MCF 10A (cell line): ENCODE results near the gene ZNF200. TPM values are rescaled to one million over a fixed set of nuclear protein-coding genes. Genes with fewer than 3 reads are reported as not detected.
A peak's percentile ranks its signal among the peaks of the same experiment; 100 is the strongest.

ENCODE experiments used
- BruUV-seq: library from RNA; stranded (reverse); fragments of 400-500 nt; replicated peaks from 2 replicates; lab custom pipeline; 2021; lab: Mats Ljungman, UMichigan
- CTCF ChIA-PET: fragments of 300-600 bp; sonication (Branson Sonifier 250); formaldehyde crosslinking; extraction: SDS; loops from one replicate; lab custom pipeline; 2021; ENCODE audit warnings: antibody characterized with exemption, inconsistent platforms; lab: Yijun Ruan, JAX
- POLR2A ChIA-PET: fragments of 300-600, 350-650 bp; sonication (Branson Sonifier 250); formaldehyde crosslinking; extraction: SDS; loops from one replicate; lab custom pipeline; 2020; ENCODE audit warnings: antibody characterized with exemption, inconsistent platforms; lab: Yijun Ruan, JAX
- DNase-seq: peaks from one replicate; pipeline ENCODE4 v3.0.0-alpha.2; 2018; ENCODE audit not compliant: unreplicated experiment
- H3K27ac Mint-ChIP-seq: one replicate; pipeline ENCODE4 v1.8.0; 2022; ENCODE audit warnings: mild to moderate bottlenecking, low read depth, mixed read lengths; ENCODE audit not compliant: unreplicated experiment
- H3K27me3 Mint-ChIP-seq: one replicate; pipeline ENCODE4 v1.8.0; 2022; ENCODE audit warnings: mixed read lengths; ENCODE audit not compliant: insufficient read depth, unreplicated experiment
- H3K36me3 Mint-ChIP-seq: one replicate; pipeline ENCODE4 v1.8.0; 2022; ENCODE audit warnings: mild to moderate bottlenecking, moderate library complexity, mixed read lengths; ENCODE audit not compliant: insufficient read depth, unreplicated experiment
- H3K4me1 Mint-ChIP-seq: one replicate; pipeline ENCODE4 v1.8.0; 2022; ENCODE audit warnings: mixed read lengths; ENCODE audit not compliant: insufficient read depth, unreplicated experiment
- H3K4me3 Mint-ChIP-seq: one replicate; pipeline ENCODE4 v1.8.0; 2022; ENCODE audit warnings: mild to moderate bottlenecking, moderate library complexity, mixed read lengths; ENCODE audit not compliant: unreplicated experiment
- H3K9me3 Mint-ChIP-seq: one replicate; pipeline ENCODE4 v1.8.0; 2022; ENCODE audit warnings: mixed read lengths; ENCODE audit not compliant: unreplicated experiment
- intact Hi-C: fragments of 100-400 bp; cut with micrococcal nuclease; formaldehyde crosslinking; loops from 2 replicates; pipeline ENCODE4 v1.14.1; 2022
- total RNA-seq: library from RNA; stranded (reverse); gene quantifications from 2 replicates; pipeline ENCODE4 v1.2.3, GENCODE V29; 2022
- TF ChIP-seq, protein P1 (sequence below): fragments of 200-600 bp; IDR thresholded peaks from one replicate; pipeline ENCODE4 v1.8.0; 2022; ENCODE audit warnings: antibody characterized with exemption, mild to moderate bottlenecking; ENCODE audit not compliant: unreplicated experiment

Gene ZNF200
- total RNA-seq, 1 experiment from 2014 or later: 6.6 TPM

GRCh38 chr16:3259836-3260235, 24.9 kb upstream of the ZNF200 start:
- BruUV-seq: no TSS peak
- peaks cover 24% of the 10 kb centered on the region for H3K36me3 Mint-ChIP-seq
- H3K27me3 Mint-ChIP-seq: no peaks in the 10 kb centered on the region
- ChIA-PET POLR2A (interaction anchor here (0.7 to 0.9 kb wide), 2 partner anchors 11 to 19 kb away, joined by 3 read pairs; no protein-coding TSS in a partner anchor), CTCF (interaction anchor here (0.9 kb wide), 1 partner anchor 10 kb away, joined by 3 read pairs; no protein-coding TSS in a partner anchor)
- TF ChIP-seq, protein P1, sequence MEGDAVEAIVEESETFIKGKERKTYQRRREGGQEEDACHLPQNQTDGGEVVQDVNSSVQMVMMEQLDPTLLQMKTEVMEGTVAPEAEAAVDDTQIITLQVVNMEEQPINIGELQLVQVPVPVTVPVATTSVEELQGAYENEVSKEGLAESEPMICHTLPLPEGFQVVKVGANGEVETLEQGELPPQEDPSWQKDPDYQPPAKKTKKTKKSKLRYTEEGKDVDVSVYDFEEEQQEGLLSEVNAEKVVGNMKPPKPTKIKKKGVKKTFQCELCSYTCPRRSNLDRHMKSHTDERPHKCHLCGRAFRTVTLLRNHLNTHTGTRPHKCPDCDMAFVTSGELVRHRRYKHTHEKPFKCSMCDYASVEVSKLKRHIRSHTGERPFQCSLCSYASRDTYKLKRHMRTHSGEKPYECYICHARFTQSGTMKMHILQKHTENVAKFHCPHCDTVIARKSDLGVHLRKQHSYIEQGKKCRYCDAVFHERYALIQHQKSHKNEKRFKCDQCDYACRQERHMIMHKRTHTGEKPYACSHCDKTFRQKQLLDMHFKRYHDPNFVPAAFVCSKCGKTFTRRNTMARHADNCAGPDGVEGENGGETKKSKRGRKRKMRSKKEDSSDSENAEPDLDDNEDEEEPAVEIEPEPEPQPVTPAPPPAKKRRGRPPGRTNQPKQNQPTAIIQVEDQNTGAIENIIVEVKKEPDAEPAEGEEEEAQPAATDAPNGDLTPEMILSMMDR: no peak
- H3K4me3 Mint-ChIP-seq: no peak overlapping the region
- intact Hi-C loops: loop anchor here (5.0 kb wide), 1 partner anchor 197 kb away; no protein-coding TSS in a partner anchor
- no peak overlapping the region for H3K27ac Mint-ChIP-seq
- peak; percentile 76 for DNase-seq
- no peaks in the 10 kb centered on the region for H3K4me1 Mint-ChIP-seq
- H3K9me3 Mint-ChIP-seq: no peaks in the 10 kb centered on the region

- Mint-ChIP-seq H3K27me3 (no peaks in the 10 kb centered on the region), H3K36me3 (peaks cover 17% of the 10 kb centered on the region), H3K4me1 (no peaks in the 10 kb centered on the region), H3K27ac (no peak overlapping the region), H3K4me3 (no peak overlapping the region), H3K9me3 (no peaks in the 10 kb centered on the region)
- intact Hi-C loops: no loop called here
- TF ChIP-seq, protein P1: no peak
- BruUV-seq: no TSS peak
- DNase-seq: peak; percentile 87
- POLR2A ChIA-PET: no interaction called here
- CTCF ChIA-PET: interaction anchor here (0.6 to 0.9 kb wide), 3 partner anchors 94 to 935 kb away, joined by 3 to 4 read pairs (median 3); no protein-coding TSS in a partner anchor
These were observed 22.0 kb upstream of the ZNF200 start for GRCh38 chr16:3256866-3257465.

GRCh38 chr16:3256146-3256865, 21.3 kb upstream of the ZNF200 start, which contains the start of gene MEFV:
Gene MEFV, minus strand, starts transcription at chr16:3256633. Its CDS starts 46 bp downstream, at chr16:3256587.
- Mint-ChIP-seq H3K27ac (no peak within 1 kb of the TSS), H3K4me3 (no peak within 1 kb of the TSS), H3K4me1 (no peaks in the 10 kb centered on the region), H3K36me3 (peaks cover 17% of the 10 kb centered on the region), H3K9me3 (no peaks in the 10 kb centered on the region), H3K27me3 (no peaks in the 10 kb centered on the region)
- intact Hi-C loops: no loop called here
- ChIA-PET POLR2A (no interaction called here), CTCF (no interaction called here)
- TF ChIP-seq, protein P1: no peak
- no TSS peak for BruUV-seq
- peak; percentile 94 for DNase-seq

DNA sequence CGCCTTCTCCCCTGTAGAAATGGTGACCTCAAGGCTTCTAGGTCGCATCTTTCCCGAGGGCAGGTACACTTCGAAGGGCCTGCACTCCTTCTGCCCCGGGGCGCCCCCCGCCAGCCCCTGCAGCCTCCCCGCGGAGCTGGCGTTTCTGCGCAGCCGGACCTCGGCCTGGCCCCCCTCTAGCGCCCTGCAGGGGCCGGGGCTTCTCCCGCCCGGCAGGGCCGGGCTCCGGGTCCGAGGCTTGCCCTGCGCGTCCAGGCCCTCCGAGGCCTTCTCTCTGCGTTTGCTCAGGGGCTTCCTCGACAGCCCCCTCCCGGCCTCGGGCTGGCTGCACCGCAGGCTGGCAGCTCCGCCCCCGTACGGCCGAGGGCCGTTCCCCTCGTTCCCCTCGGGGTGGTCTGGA, 19.4 kb upstream of the ZNF200 start:
- intact Hi-C loops: no loop called here
- DNase-seq: no peak
- no peaks in the 10 kb centered on the region for H3K9me3 Mint-ChIP-seq
- H3K4me1 Mint-ChIP-seq: no peaks in the 10 kb centered on the region
- BruUV-seq: no TSS peak
- H3K36me3 Mint-ChIP-seq: peaks cover 21% of the 10 kb centered on the region
- TF ChIP-seq, protein P1: no peak
- H3K4me3 Mint-ChIP-seq: no peak overlapping the region
- no peaks in the 10 kb centered on the region for H3K27me3 Mint-ChIP-seq
- POLR2A ChIA-PET: interaction anchor here (0.5 to 2.2 kb wide), 2 partner anchors 9 to 56 kb away, joined by 4 to 17 read pairs; no protein-coding TSS in a partner anchor
- no peak overlapping the region for H3K27ac Mint-ChIP-seq
- CTCF ChIA-PET: interaction anchor here (0.8 kb wide), 1 partner anchor 9 kb away, joined by 3 read pairs; no protein-coding TSS in a partner anchor
